HEK293 (cell line): ENCODE results near the gene MDGA2.
A peak's percentile ranks its signal among the peaks of the same experiment; 100 is the strongest.

Source experiments
- CTCF ChIA-PET: fragments of 350-600 bp; formaldehyde crosslinking; extraction: SDS; loops from one replicate; lab custom pipeline; 2021; ENCODE audit warnings: antibody characterized with exemption; lab: Yijun Ruan, JAX
- POLR2A ChIA-PET: fragments of 300-600 bp; formaldehyde crosslinking; extraction: SDS; loops from one replicate; lab custom pipeline; 2020; ENCODE audit warnings: antibody characterized with exemption, inconsistent platforms; lab: Yijun Ruan, JAX
- H3K27ac ChIP-seq: fragments of 200-500 bp; sonication (Bioruptor generic); 2 replicates; pipeline ENCODE4 v1.5.1; 2014; ENCODE audit warnings: low read depth, low read length, control low read depth, inconsistent platforms; ENCODE audit errors: extremely low read depth
- H3K36me3 ChIP-seq, 2 experiments: fragments of 200-500 bp in 1 of 2; sonication (Bioruptor generic) in 1 of 2; 1 replicate in 1 of 2; 2 replicates in 1 of 2; pipeline ENCODE4 v1.5.1; 2014 to 2017; ENCODE audit warnings: inconsistent platforms in 2 of 2, low read length in 2 of 2; ENCODE audit not compliant: control insufficient read depth in 2 of 2, insufficient read depth in 1 of 2
- H3K4me1 ChIP-seq: fragments of 200-500 bp; sonication (Bioruptor generic); 2 replicates; pipeline ENCODE4 v1.5.1; 2014; ENCODE audit warnings: mild to moderate bottlenecking, low read length, inconsistent platforms; ENCODE audit not compliant: control insufficient read depth, insufficient read depth
- H3K4me3 ChIP-seq: 2 replicates; pipeline ENCODE4 v1.5.1; 2011; ENCODE audit warnings: low read depth, mild to moderate bottlenecking, control low read depth, low read length, moderate library complexity
- H3K9me3 ChIP-seq: fragments of 200-500 bp; sonication (Bioruptor generic); 2 replicates; pipeline ENCODE4 v1.5.1; 2014; ENCODE audit warnings: low read depth, low read length, inconsistent platforms; ENCODE audit not compliant: control insufficient read depth, insufficient read depth
- BCL11A ChIP-seq: fragments of 450-650 bp; formaldehyde crosslinking; IDR thresholded peaks from 2 replicates; pipeline ENCODE4 v1.5.1; 2016; ENCODE audit warnings: low read depth, missing biosample characterization, missing genetic modification characterization
- ELK4 ChIP-seq: IDR thresholded peaks from 2 replicates; pipeline ENCODE4 v1.6.1; 2011; ENCODE audit warnings: mild to moderate bottlenecking, low read depth, low read length, borderline replicate concordance
- KLF10 ChIP-seq: fragments of 450-650 bp; IDR thresholded peaks from 2 replicates; pipeline ENCODE4 v1.5.1; 2018; ENCODE audit warnings: missing biosample characterization, mild to moderate bottlenecking, missing genetic modification characterization
- WT1 ChIP-seq: fragments of 450-650 bp; formaldehyde crosslinking; IDR thresholded peaks from 2 replicates; pipeline ENCODE4 v1.5.1; 2016; ENCODE audit warnings: missing biosample characterization, missing genetic modification characterization
- ZBTB1 ChIP-seq: fragments of 450-650 bp; formaldehyde crosslinking; IDR thresholded peaks from 2 replicates; pipeline ENCODE4 v1.5.1; 2016; ENCODE audit warnings: missing biosample characterization, missing genetic modification characterization
- ZBTB20 ChIP-seq: fragments of 450-650 bp; formaldehyde crosslinking; IDR thresholded peaks from 2 replicates; pipeline ENCODE4 v1.5.1; 2016; ENCODE audit warnings: missing biosample characterization, missing genetic modification characterization
- ZBTB26 ChIP-seq: fragments of 450-650 bp; formaldehyde crosslinking; optimal IDR thresholded peaks from 2 replicates; pipeline ENCODE3; 2016; ENCODE audit warnings: missing biosample characterization, mild to moderate bottlenecking, missing genetic modification characterization
- ZBTB48 ChIP-seq: fragments of 450-650 bp; formaldehyde crosslinking; IDR thresholded peaks from 2 replicates; pipeline ENCODE4 v1.5.1; 2016; ENCODE audit warnings: missing biosample characterization, missing genetic modification characterization
- ZIC2 ChIP-seq: fragments of 450-650 bp; formaldehyde crosslinking; IDR thresholded peaks from 2 replicates; pipeline ENCODE4 v1.5.1; 2016; ENCODE audit warnings: missing biosample characterization, missing genetic modification characterization
- ZNF140 ChIP-seq: fragments of 450-650 bp; formaldehyde crosslinking; IDR thresholded peaks from 2 replicates; pipeline ENCODE4 v1.5.1; 2016; ENCODE audit warnings: missing biosample characterization, missing genetic modification characterization
- ZNF19 ChIP-seq: fragments of 450-650 bp; formaldehyde crosslinking; IDR thresholded peaks from 2 replicates; pipeline ENCODE4; 2016; ENCODE audit warnings: missing biosample characterization, missing genetic modification characterization, low read depth
- ZNF350 ChIP-seq: fragments of 450-650 bp; formaldehyde crosslinking; IDR thresholded peaks from 2 replicates; pipeline ENCODE4 v1.5.0; 2017; ENCODE audit warnings: missing biosample characterization, mild to moderate bottlenecking, missing genetic modification characterization
- ZNF398 ChIP-seq: fragments of 450-650 bp; formaldehyde crosslinking; IDR thresholded peaks from 2 replicates; pipeline ENCODE4 v1.5.1; 2017; ENCODE audit warnings: missing biosample characterization, missing genetic modification characterization
- ZNF501 ChIP-seq: fragments of 450-650 bp; formaldehyde crosslinking; IDR thresholded peaks from 2 replicates; pipeline ENCODE4 v1.5.1; 2016; ENCODE audit warnings: missing biosample characterization, missing genetic modification characterization
- ZNF510 ChIP-seq: fragments of 450-650 bp; formaldehyde crosslinking; IDR thresholded peaks from 2 replicates; pipeline ENCODE4 v1.5.1; 2018; ENCODE audit warnings: mild to moderate bottlenecking, missing genetic modification characterization, missing biosample characterization; ENCODE audit not compliant: insufficient replicate concordance
- ZNF555 ChIP-seq: fragments of 450-650 bp; formaldehyde crosslinking; conservative IDR thresholded peaks from 2 replicates; pipeline ENCODE4 v1.5.1; 2017; ENCODE audit warnings: missing biosample characterization, mild to moderate bottlenecking, missing genetic modification characterization, inconsistent platforms
- ZNF639 ChIP-seq: fragments of 450-650 bp; formaldehyde crosslinking; IDR thresholded peaks from 2 replicates; pipeline ENCODE4 v1.5.1; 2016; ENCODE audit warnings: missing biosample characterization, missing genetic modification characterization
- ZNF654 ChIP-seq: fragments of 450-650 bp; formaldehyde crosslinking; IDR thresholded peaks from 2 replicates; pipeline ENCODE4 v1.5.1; 2016; ENCODE audit warnings: low read depth, missing biosample characterization, missing genetic modification characterization
- ZNF670 ChIP-seq: fragments of 450-650 bp; formaldehyde crosslinking; IDR thresholded peaks from 2 replicates; pipeline ENCODE4 v1.5.1; 2016; ENCODE audit warnings: missing biosample characterization, missing genetic modification characterization, low read depth
- ZNF776 ChIP-seq: fragments of 450-650 bp; formaldehyde crosslinking; IDR thresholded peaks from 2 replicates; pipeline ENCODE4 v1.5.0; 2017; ENCODE audit warnings: missing biosample characterization, missing genetic modification characterization, borderline replicate concordance
- ZNF777 ChIP-seq: fragments of 450-650 bp; formaldehyde crosslinking; IDR thresholded peaks from 2 replicates; pipeline ENCODE4 v1.5.1; 2017; ENCODE audit warnings: missing biosample characterization, missing genetic modification characterization, borderline replicate concordance
- ZNF830 ChIP-seq: fragments of 450-650 bp; IDR thresholded peaks from 2 replicates; pipeline ENCODE4 v1.5.0; 2018; ENCODE audit warnings: missing biosample characterization, missing genetic modification characterization, low read depth, mild to moderate bottlenecking, moderate library complexity
- ZSCAN4 ChIP-seq: fragments of 450-650 bp; formaldehyde crosslinking; IDR thresholded peaks from 2 replicates; pipeline ENCODE4 v1.5.1; 2017; ENCODE audit warnings: missing biosample characterization, missing genetic modification characterization

MDGA2 gene

GRCh38 chr14:47674543-47675465, 601 bp downstream of the MDGA2 start:
- no peak overlapping the region for H3K27ac ChIP-seq

GRCh38 chr14:47674148-47674542, 1.3 kb downstream of the MDGA2 start:
- Histone ChIP-seq H3K27ac (no peak overlapping the region), H3K4me1 (no peaks in the 10 kb centered on the region), H3K36me3 (no peaks in the 10 kb centered on the region), H3K9me3 (no peaks in the 10 kb centered on the region), H3K4me3 (peak overlapping the region; percentile 29)
- TF ChIP-seq ZNF776 (tag by site-specific recombination) (no peak), ZBTB48 (tag by site-specific recombination) (no peak), ZBTB1 (tag by site-specific recombination) (no peak), BCL11A (no peak), WT1 (tag by site-specific recombination) (no peak)
- POLR2A ChIA-PET: no interaction called here
- CTCF ChIA-PET: interaction anchor here (0.6 kb wide), 1 partner anchor 44 kb away, joined by 7 read pairs; no protein-coding TSS in a partner anchor

More at GRCh38 chr14:47674543-47675465, 601 bp downstream of the MDGA2 start:
- Histone ChIP-seq H3K9me3 (no peaks in the 10 kb centered on the region), H3K36me3 (no peaks in the 10 kb centered on the region), H3K4me3 (peak overlapping the region; percentile 29), H3K4me1 (no peaks in the 10 kb centered on the region)
- ChIA-PET POLR2A (no interaction called here), CTCF (no interaction called here)
- peak; percentile 56 for TF ChIP-seq ZSCAN4 (tag by site-specific recombination)
- TF ChIP-seq ZNF19 (tag by site-specific recombination): no peak
- TF ChIP-seq ELK4: no peak
- peak; percentile 88 for TF ChIP-seq ZBTB20 (tag by site-specific recombination)
- no peak for TF ChIP-seq ZNF555 (tag by site-specific recombination)
- TF ChIP-seq ZNF501 (tag by site-specific recombination): no peak
- TF ChIP-seq ZBTB26 (tag by site-specific recombination): peak; percentile 27
- TF ChIP-seq ZNF777 (tag by site-specific recombination): 0 out of 2 replicates have a peak, but pooled peaks have one; percentile 31
- no peak for TF ChIP-seq ZNF654
- no peak for TF ChIP-seq ZIC2 (tag by site-specific recombination)

GRCh38 chr14:47665337-47666134, 9.9 kb downstream of the MDGA2 start:
- H3K36me3 ChIP-seq: no peaks in the 10 kb centered on the region
- no peak overlapping the region for H3K4me3 ChIP-seq
- POLR2A ChIA-PET: no interaction called here
- no peaks in the 10 kb centered on the region for H3K9me3 ChIP-seq
- CTCF ChIA-PET: no interaction called here
- H3K4me1 ChIP-seq: no peaks in the 10 kb centered on the region
- H3K27ac ChIP-seq: no peak overlapping the region
- TF ChIP-seq ZNF639 (tag by site-specific recombination) (no peak), KLF10 (no peak), ZNF350 (tag by site-specific recombination) (no peak), ZNF510 (tag by site-specific recombination) (no peak), ZNF670 (tag by site-specific recombination) (no peak), ZNF830 (tag by site-specific recombination) (no peak), ZNF140 (tag by site-specific recombination) (no peak), ZNF398 (tag by site-specific recombination) (no peak)
